HG03378 (cell line): ENCODE measurements around the gene PM20D2.
"Not testable (repeated sequence)": the region's sequence is repeated elsewhere in the genome, so short reads cannot be mapped to it uniquely, and the experiment has no call there.

Experiments used
- ATAC-seq: cut with Tn5 transposase; IDR thresholded peaks from one replicate; pipeline ENCODE4 v1.9.1; 2021; ENCODE audit warnings: mild to moderate bottlenecking, moderate library complexity; ENCODE audit not compliant: unreplicated experiment

PM20D2 gene, protein sequence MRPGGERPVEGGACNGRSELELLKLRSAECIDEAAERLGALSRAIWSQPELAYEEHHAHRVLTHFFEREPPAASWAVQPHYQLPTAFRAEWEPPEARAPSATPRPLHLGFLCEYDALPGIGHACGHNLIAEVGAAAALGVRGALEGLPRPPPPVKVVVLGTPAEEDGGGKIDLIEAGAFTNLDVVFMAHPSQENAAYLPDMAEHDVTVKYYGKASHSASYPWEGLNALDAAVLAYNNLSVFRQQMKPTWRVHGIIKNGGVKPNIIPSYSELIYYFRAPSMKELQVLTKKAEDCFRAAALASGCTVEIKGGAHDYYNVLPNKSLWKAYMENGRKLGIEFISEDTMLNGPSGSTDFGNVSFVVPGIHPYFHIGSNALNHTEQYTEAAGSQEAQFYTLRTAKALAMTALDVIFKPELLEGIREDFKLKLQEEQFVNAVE

DNA sequence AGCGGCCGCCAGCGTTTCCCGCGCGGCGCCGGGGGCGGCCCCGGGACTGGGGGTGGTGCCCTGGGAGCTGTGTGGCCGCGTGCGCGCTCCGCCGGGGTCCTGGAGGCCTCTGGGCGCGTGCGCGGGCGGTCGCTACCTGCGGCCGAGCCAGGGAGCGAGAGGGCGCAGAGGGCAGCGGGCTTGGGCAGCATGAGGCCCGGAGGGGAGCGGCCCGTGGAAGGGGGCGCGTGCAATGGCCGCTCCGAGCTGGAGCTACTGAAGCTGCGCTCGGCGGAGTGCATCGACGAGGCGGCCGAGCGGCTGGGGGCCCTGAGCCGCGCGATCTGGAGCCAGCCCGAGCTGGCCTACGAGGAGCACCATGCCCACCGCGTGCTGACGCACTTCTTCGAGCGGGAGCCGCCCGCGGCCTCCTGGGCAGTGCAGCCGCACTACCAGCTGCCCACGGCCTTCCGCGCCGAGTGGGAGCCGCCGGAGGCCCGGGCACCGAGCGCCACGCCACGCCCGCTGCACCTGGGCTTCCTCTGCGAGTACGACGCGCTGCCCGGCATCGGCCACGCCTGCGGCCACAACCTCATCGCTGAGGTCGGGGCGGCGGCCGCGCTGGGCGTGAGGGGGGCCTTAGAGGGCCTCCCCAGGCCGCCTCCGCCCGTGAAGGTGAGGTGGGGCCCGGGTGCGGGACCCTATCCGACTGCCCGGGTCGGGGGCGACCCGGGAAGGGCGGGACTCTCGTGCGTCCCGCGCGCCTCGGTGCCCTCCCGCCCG is at the start of gene PM20D2:
PM20D2 (plus strand) TSS at position 100 of the 762 bp plus-strand sequence; CDS start at position 190, 90 bp downstream.
- peak; percentile 49 for ATAC-seq

DNA sequence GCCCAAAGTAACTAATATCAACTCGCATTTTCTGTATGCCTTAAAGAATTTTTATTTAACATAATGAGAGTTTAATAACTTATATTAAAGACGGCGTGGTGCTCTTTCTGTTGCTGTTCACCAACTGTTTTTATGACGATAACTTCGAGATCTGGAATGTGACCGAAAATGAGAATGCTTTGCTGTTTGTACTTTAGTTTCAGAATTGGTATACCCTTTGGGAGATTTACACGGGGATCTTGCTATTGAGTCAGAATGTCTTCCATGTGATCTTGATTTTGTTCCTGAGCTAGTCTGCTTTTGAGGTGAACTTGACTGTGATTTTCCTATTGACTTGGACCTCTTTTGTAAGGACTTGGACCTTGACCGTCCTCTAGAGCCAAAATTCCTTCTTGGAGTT is 47.4 kb upstream of the PM20D2 start:
- ATAC-seq = no peak

DNA sequence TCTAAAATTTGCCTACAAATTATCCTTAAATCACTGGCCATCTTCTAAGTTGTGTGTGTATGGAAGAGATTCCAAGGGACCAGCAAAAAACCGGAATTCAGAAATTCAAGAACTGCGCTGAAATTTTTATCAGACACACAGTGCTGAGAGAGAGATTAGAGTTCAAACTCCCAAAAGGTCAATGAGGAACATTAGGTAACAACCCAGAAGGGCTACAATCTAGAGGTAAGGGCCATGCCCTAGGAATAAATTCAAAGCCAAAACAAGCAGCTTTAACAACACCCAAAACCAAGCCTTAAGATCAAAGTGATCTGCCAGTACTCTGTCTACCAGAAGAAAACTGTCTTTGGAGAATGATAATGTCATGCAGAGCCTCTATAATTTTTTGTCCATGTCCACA is 45.7 kb upstream of the PM20D2 start:
- ATAC-seq = no peak

DNA sequence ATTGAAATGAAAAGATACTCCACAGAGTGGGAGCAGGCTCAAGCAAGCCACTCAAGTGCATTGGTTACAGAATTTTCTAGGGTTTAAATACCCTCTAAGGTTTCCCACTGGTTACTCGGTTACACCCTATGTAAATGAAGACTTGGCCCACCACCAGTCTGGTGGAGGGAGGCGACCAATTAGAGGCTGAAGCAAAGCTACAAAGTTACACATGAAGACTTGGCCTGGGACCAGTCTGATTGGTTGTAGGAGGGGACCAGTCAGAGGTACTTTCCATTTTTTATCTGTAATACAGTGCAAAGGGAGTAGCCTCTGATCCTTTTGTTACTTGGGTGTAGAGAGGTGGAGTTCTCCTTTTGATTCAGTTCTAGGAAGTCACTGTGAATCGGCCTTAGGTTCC is 35.6 kb upstream of the PM20D2 start:
- ATAC-seq = no peak

DNA sequence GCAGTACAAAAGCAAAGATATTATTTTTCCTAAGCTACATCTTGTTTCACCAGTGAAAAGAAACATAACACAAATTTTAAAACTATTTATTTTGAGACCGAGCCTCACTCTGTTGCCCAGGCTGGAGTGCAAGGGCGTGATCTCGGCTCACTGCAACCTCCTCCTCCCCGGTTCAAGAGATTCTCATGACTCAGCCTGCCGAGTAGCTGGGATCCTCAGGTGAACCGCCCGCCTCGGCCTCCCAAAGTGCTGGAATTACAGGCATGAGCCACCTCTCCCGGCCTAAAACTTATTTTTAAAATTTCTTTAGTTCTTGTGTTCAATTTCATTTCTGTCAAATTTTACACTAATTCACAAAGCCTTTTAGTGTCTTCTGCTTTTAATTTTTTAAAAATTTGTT is 33.9 kb upstream of the PM20D2 start:
- ATAC-seq = no peak

DNA sequence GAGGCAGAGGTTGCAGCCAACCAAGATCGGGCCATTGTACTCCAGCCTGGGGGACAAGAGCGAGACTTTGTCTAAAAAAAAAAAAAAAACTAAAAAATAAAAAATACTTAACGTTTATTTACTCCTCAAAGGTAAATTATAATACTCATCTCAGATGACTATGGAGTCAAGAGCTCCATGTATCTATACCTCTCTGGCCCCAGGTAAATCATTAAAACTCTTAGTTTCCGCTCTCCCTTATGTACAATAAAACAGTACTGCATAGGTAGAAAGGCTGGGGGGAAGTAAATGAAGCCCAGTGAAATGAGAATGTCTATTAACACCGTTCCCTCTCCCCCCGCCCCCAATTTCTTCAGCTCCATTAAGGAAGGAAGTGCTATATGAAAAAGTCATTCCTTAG is 29.2 kb upstream of the PM20D2 start:
- no peak for ATAC-seq

DNA sequence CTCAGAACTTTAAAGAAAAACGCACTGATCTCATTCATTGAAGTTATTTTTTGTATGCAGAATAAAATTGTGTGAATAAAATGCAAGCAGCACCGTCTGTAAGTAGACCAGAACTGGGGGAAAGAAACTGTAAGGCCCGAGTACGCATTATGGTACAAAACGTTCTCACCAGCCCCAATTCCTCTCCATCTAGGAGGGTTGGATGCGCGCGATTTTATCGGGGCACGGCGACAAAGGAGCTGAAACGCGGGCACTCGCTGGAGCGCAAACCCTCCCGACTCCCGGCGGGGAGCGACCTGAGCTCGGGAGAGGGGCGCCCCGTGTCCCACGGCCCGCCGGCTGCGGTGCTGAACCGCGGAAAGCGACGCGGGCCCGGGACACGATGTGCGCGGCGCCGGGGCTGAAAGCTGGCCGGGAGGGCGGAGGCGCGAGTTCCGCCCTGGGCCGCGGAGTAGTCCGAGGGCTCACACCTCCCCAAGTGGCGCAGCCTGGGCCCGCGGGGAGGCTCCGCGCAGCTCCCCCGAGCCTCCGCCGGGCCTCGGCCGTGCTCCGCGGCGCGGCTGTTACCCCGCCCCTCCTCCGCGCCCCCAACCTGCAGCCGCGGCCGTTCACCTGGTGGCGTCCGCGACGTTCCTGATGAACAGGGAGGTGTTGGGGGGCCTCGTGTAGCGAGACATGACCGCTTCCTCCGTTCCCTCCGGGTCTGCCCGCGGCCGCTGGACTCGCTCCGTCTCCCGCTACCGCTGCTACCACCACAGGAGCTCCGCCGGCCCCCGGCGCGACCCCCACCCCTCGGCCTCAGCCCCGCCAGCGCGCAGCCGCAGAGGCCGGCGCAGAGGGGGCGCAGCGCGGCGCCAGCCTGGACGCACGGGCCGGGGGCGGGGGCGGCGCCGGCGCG is 28.4 kb upstream of the PM20D2 start, which contains the start of gene SRSF12:
SRSF12 (minus strand) TSS at position 861 of the 898 bp plus-strand sequence; CDS start at position 677, 184 bp downstream.
- ATAC-seq = no peak

- no peak for ATAC-seq
Measured at GRCh38 chr6:89118931-89119330, 26.9 kb upstream of the PM20D2 start.

DNA sequence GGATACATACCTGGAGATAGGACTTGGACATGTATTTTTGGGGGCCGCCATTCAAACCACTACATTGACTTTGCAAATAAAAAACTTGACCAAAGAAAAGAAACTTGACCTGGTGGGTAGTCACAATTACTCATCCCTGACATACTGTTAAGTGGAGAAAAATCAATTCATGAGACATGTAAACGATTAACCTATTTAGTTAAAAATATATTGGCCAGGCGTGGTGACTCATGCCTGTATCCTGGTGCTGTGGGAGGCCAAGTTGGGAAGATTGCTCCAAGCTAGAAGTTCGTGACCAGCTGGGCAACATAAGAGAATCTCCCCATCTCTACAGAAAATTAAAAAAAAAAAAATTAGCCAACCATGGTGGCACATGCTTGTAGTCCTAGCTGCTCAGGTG is 25.5 kb upstream of the PM20D2 start:
- ATAC-seq = no peak

DNA sequence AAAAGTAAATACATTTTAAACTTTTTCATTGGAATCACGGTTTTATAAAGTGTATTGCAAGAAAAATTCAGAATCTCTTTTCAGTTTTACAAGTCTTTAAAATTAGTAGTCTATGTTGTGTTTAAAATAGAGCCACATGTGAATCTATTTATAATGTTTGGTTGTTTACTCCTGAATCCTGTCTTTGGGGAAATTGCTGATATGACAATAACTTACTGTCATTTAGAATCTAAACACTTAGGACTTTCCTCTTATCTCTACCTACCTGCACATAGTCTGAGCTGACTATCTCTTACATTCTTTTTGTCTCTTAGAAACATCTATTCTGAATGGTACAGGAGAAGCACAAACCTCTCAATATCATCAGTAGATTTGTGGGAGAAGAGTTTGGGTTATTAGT is 23.9 kb upstream of the PM20D2 start:
- no peak for ATAC-seq

DNA sequence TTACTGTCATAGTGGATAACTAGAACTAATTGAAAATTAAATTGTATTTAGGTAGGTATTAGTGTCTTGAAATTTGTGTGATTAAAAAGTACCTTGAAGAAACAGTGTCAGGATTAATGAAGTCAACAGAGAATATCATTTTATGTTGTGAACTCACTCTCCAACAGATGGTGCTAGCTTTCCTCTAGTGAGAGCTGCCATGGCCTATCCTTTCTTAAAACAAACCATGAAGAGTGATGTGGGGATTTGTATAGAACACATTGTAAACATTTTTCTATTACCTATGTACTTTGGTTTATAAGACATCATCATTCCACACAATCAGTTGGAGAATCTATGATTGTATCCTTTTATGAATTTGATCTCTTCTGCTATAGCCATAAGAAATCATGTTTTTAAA is 23.2 kb upstream of the PM20D2 start:
- peak; percentile 73 for ATAC-seq

DNA sequence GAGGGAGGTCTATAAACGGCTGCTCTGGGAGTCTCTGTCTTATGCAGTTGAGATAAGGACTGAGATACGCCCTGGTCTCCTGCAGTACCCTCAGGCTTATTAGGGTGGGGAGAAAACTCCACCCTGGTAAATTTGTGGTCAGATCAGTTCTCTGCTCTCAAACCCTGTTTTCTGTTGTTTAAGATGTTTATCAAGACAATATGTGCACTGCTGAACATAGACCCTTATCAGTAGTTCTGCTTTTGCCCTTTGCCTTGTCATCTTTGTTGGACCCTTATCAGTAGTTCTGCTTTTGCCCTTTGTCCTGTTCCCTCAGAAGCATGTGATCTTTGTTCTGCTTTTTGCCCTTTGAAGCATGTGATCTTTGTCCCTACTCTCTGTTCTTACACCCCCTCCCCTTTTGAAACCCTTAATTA is 17.6 kb upstream of the PM20D2 start:
- not testable (repeated sequence) for ATAC-seq

DNA sequence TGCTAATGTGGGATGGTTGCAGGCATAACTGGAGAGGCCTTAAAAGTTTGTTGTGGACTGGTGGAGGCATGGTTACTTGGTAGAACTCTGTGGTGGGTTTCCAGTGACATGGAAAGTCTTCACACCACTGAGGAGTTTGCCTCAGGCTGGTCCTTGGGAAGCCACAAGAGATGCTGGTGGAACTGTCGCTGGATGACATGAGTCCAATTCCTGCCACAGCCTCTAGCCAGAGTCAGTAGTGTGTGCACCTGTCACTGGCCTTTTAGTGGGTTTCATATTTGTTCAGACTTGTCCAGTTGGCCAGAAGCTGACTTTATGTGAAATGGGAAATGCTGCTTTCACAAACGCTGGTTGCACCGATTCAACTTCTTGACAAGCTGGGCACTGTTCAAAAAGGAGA is 14.3 kb upstream of the PM20D2 start:
- ATAC-seq = no peak

DNA sequence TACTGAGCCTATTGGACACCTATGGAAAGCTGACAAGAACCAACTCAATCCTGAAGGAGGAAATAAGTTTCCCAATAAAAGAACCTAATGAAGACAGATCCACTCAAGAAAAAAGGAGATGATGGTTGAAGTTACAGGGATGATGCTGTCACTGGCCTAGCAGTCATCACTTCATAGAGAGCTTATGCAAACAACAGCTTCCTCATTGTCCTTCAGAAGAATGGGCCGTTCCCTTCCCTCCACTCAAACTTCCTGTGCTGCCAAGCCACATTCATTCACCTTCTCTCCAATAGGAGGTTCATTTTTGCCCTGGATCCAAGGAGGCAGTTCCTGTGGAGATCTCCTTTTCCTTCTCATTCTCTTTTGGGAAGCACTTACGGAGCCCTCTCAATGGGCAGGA is 13.8 kb upstream of the PM20D2 start:
- no peak for ATAC-seq

DNA sequence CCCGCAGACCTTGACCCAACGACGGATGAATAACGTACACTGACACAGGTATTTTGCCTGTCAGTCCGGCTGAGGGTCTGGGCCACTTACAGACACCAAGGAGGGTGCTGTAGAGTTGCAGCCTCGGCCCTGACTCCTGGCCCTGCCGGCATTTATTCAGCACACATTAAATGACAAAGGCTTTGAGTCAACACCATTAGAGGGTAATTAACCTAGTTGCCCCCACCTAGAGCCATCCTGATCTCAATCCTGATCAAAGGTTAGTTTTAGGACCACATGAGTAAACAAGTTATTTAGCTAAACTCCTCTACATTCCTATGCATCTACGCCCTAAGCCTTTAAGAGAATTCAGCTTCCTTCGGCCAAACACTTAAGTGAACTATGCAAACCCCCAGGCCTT is 11.9 kb upstream of the PM20D2 start:
- no peak for ATAC-seq

GRCh38 chr6:89134723-89135122 is 11.1 kb upstream of the PM20D2 start:
- no peak for ATAC-seq

GRCh38 chr6:89138173-89138572 is 7.7 kb upstream of the PM20D2 start:
- no peak for ATAC-seq

DNA sequence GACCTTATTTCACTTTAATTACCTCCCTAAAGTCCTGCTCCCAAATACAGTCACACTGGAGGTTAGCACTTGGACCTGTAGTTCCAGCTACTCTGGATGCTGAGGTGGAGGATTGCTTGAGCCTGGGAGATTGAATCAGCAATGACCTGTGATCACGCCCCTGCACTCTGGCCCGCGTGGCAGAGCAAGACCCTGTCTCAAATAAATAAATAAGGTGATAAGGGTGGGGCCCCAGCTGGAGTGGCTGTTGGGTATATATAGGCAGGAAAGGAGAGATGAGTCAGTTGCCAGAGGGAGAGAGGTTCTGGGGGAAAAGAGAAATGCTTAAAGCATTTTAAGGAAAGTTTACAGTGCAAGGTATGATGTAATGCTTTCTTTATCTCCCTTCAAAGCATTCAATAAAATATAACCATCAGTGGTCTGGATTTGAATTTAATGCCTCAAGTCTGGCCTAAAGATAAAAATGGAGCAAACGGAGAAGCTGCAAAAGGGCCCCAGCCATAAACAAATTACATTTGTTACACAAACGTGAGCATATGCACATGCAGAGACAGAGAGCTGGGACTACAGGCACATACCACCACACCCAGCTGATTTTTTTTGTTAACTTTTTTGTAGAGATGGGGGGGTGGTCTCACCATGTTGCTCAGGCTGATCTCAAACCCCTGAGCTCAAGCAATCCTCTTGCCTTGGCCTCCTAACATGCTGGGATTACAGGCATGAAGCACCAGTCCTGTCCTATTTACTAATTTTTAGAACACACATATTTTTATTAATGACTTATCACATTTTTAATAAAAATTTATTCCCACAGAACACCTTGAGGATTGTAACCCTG is 6.1 kb upstream of the PM20D2 start:
- no peak for ATAC-seq

DNA sequence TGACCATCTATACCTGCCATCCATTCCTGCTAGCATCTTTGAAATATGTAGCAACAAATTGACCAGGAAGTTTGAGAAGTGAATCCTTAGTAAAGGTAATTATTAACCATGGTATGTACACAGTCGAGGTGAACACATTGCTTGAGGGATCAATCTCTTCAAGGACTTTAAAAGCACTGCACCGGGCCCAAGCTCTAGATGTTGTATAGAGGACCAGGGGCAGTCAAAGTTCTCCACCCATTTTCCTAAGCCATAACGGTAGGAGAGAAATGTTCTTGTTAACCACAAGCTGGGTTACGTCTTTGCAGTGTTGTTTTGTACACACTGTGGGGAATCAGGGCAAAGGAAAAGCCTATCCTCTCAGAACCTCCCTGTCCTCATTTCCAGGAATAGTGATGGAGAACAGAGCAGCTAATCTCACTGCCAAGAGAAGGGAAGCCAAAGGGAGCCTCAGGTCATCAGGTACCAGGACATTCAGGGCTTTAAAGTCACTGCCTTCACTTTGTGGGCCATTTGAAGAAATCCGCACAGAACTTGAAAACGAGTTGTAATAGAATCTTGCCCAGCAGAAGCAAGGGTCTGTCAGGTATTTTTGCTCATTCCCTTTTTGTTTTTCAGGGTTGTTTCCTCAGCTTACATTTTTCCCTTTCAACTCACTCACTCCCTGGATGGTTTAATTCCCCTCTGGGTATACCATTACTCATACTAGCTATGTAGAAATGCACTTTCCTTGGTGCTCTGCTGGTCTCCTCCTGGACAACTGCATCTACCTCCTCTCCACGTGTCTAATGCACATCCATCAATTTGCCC is 5.3 kb upstream of the PM20D2 start:
- no peak for ATAC-seq
